ENCODE data around the gene EBLN1.
"Not testable (repeated sequence)": the region's sequence is repeated elsewhere in the genome, so short reads cannot be mapped to it uniquely, and the experiment has no call there.

Gene EBLN1

DNA sequence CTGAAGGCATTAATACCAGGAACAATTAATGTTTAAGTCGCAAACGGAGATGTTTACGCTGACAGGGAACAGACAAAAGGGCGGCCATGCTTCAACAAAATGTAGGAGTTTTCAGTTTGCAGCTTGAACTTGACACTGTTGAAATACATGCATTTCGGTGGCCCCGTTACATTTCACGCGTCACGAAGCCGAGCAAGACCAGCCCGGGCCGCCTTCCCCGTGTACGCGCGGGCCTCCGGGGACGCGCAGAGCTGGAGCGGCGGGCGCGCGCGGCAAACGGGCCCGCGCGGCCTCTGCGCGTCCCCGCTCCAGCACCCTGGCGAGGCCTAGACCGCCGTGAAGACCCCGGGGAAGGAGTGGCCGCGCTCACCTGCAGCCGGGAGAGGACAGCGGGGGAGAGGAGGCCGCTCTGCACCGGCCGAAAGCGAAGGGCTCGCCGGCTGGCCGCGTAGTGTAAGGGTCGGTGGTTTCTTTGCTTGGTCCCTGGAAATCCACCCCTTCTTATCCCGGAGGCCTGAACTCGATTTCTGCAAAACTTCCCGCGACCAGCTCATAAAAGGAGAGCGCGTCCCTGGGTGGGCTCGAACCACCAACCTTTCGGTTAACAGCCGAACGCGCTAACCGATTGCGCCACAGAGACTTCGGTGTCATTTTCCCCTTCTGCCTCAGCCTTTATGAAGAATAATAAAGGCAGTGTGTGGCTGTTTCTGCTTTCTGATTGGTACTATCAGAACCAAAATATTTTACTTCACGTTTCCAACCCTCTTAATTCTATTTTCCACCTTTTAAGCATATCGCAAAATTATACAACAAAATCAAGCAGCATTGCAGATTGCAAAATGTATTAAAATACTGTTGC, 11.4 kb upstream of the EBLN1 start:
- no peaks in the 10 kb centered on the region for H3K27me3 ChIP-seq (ENCODE audit: control insufficient read depth, insufficient read depth, low read length, poor library complexity, severe bottlenecking)
- no peaks in the 10 kb centered on the region for H3K9me3 ChIP-seq (ENCODE audit: control insufficient read depth, low read length)
- WGBS, 2 experiments, result 1% methylated on average over 65 of the region's 65 CpGs
- peak overlapping the region; percentile 68 for H3K27ac ChIP-seq (ENCODE audit: insufficient read depth, low read depth, low read length, poor library complexity, severe bottlenecking)
- H3K4me1 ChIP-seq (ENCODE audit: control insufficient read depth, insufficient read depth, low read length), result no peaks in the 10 kb centered on the region
- H3K4me3 ChIP-seq (ENCODE audit: insufficient read depth, low read depth, low read length), result peak overlapping the region; percentile 74
- H3K36me3 ChIP-seq (ENCODE audit: control insufficient read depth, insufficient read depth, low read length), result no peaks in the 10 kb centered on the region

DNA sequence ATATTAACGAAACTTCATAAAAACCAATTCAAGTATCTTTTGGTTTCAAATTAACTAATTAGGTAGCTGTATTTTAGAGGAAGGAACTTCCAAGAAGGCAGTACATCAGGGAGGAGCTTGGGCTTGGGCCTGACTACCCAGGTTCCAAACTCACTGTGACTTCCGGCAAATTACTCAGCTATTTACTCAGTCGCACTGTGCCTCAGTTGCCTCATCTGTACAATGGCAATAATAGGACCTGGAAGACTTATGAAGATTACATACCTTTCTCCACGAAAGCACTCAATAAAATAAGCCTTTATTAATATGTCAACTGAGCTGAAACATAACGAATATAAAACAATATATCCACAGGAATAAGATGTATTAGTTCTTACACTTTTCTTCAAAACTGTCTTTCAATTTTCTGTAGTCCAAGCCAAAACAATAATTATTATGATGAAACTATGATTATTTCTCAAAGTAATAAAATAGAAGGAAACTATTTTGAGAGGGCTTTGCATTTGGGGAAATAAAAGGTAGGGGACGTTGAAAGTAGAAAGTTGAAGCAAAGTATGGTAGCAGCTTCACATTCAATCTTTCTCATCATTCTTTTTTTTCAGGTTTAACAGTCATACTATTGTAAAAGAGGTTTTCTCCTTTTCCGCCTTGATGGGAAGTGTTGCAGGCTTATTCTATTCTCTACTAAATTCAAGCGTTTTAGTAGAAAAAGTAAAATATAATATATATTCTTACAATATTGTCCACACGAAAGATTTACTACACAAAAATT, 10.5 kb upstream of the EBLN1 start:
- Histone ChIP-seq H3K4me3 (ENCODE audit: insufficient read depth, low read depth, low read length) (peak overlapping the region; percentile 74), H3K4me1 (ENCODE audit: control insufficient read depth, insufficient read depth, low read length) (no peaks in the 10 kb centered on the region), H3K27me3 (ENCODE audit: control insufficient read depth, insufficient read depth, low read length, poor library complexity, severe bottlenecking) (no peaks in the 10 kb centered on the region), H3K36me3 (ENCODE audit: control insufficient read depth, insufficient read depth, low read length) (no peaks in the 10 kb centered on the region), H3K9me3 (ENCODE audit: control insufficient read depth, low read length) (no peaks in the 10 kb centered on the region), H3K27ac (ENCODE audit: insufficient read depth, low read depth, low read length, poor library complexity, severe bottlenecking) (no peak overlapping the region)
- WGBS, 2 experiments, result 79 to 92% methylated on average over 4 to 5 of the region's 9 CpGs

GRCh38 chr10:22226599-22226998, 8.8 kb upstream of the EBLN1 start:
- no peak overlapping the region for H3K27ac ChIP-seq (ENCODE audit: insufficient read depth, low read depth, low read length, poor library complexity, severe bottlenecking)
- no peak overlapping the region for H3K4me3 ChIP-seq (ENCODE audit: insufficient read depth, low read depth, low read length)
- 93 to 100% methylated on average over 2 of the region's 2 CpGs for WGBS, 2 experiments
- no peaks in the 10 kb centered on the region for H3K36me3 ChIP-seq (ENCODE audit: control insufficient read depth, insufficient read depth, low read length)
- H3K27me3 ChIP-seq (ENCODE audit: control insufficient read depth, insufficient read depth, low read length, poor library complexity, severe bottlenecking), result no peaks in the 10 kb centered on the region
- no peaks in the 10 kb centered on the region for H3K9me3 ChIP-seq (ENCODE audit: control insufficient read depth, low read length)
- no peaks in the 10 kb centered on the region for H3K4me1 ChIP-seq (ENCODE audit: control insufficient read depth, insufficient read depth, low read length)

GRCh38 chr10:22222236-22223190, 4.7 kb upstream of the EBLN1 start:
- H3K36me3 ChIP-seq (ENCODE audit: control insufficient read depth, insufficient read depth, low read length), result no peaks in the 10 kb centered on the region
- WGBS, 2 experiments, result 92 to 98% methylated on average over 3 to 4 of the region's 5 CpGs
- no peaks in the 10 kb centered on the region for H3K27me3 ChIP-seq (ENCODE audit: control insufficient read depth, insufficient read depth, low read length, poor library complexity, severe bottlenecking)
- H3K27ac ChIP-seq (ENCODE audit: insufficient read depth, low read depth, low read length, poor library complexity, severe bottlenecking), result no peak overlapping the region
- no peaks in the 10 kb centered on the region for H3K4me1 ChIP-seq (ENCODE audit: control insufficient read depth, insufficient read depth, low read length)
- H3K9me3 ChIP-seq (ENCODE audit: control insufficient read depth, low read length), result no peaks in the 10 kb centered on the region
- H3K4me3 ChIP-seq (ENCODE audit: insufficient read depth, low read depth, low read length), result no peak overlapping the region

DNA sequence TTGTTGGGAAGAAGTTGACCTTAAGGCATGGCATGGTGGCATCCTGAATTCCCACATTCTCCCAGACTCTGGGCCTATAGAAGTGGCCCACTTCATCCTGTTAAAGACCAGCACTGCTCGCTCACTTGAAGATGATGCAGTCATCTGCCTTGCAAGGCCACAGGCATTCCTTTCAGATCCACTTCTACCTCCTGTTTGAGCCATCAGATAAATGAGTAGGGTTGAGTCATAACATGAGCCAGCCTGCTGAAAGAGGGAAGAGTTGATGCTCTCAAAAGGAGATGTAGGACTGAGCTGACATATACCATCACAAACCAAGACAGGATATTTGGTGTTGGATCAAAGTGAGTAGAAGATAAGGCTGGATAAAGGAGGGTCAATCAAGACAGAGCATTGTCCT, 1.5 kb upstream of the EBLN1 start:
- Histone ChIP-seq H3K27me3 (ENCODE audit: control insufficient read depth, insufficient read depth, low read length, poor library complexity, severe bottlenecking) (no peaks in the 10 kb centered on the region), H3K4me3 (ENCODE audit: insufficient read depth, low read depth, low read length) (no peak overlapping the region), H3K9me3 (ENCODE audit: control insufficient read depth, low read length) (no peaks in the 10 kb centered on the region), H3K36me3 (ENCODE audit: control insufficient read depth, insufficient read depth, low read length) (no peaks in the 10 kb centered on the region), H3K4me1 (ENCODE audit: control insufficient read depth, insufficient read depth, low read length) (no peaks in the 10 kb centered on the region), H3K27ac (ENCODE audit: insufficient read depth, low read depth, low read length, poor library complexity, severe bottlenecking) (no peak overlapping the region)
- WGBS, 2 experiments, result 94% methylated on average over 1 of the region's 1 CpG

DNA sequence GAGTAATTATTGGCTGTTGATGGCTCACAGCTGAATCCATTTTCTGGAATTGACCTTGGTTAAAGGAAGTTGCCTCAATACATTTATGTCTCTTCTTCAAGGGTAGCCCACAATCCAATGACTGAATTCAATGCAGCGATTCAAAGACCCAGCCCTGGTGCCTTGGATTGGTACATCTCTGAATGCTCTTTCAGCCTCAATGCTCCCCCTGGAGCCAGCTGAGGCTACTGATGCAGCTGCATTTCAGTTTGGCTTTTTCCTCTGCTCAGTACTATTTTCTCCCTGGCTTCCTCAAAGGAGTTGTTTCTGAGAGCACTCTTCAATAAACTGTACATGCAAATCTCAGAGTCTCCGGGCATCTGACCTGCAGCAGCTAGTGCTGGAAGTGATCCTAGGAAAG, 633 bp upstream of the EBLN1 start:
- WGBS, 2 experiments, result 82 to 93% methylated on average over 2 of the region's 2 CpGs
- H3K27ac ChIP-seq (ENCODE audit: insufficient read depth, low read depth, low read length, poor library complexity, severe bottlenecking), result no peak overlapping the region
- no peaks in the 10 kb centered on the region for H3K9me3 ChIP-seq (ENCODE audit: control insufficient read depth, low read length)
- H3K4me1 ChIP-seq (ENCODE audit: control insufficient read depth, insufficient read depth, low read length), result no peaks in the 10 kb centered on the region
- H3K36me3 ChIP-seq (ENCODE audit: control insufficient read depth, insufficient read depth, low read length), result no peaks in the 10 kb centered on the region
- no peaks in the 10 kb centered on the region for H3K27me3 ChIP-seq (ENCODE audit: control insufficient read depth, insufficient read depth, low read length, poor library complexity, severe bottlenecking)
- no peak overlapping the region for H3K4me3 ChIP-seq (ENCODE audit: insufficient read depth, low read depth, low read length)

DNA sequence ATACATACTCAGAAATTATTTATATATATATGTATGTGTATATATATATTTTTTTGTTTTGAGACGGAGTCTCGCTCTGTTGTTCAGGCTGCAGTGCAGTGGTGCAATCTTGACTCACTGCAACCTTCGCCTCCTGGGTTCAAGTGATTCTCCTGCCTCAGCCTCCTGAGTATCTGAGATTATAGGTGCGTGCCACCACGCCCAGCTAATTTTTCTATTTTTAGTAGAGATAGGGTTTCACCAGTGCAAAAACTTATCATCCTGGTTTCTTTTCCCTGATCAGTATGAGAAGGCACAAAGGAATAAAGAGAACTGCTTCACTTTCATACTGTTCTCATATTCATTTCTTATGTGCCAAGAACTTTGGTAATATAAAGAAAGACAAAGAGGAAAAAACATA, 731 bp downstream of the EBLN1 start:
- not testable (repeated sequence) for H3K27ac ChIP-seq (ENCODE audit: insufficient read depth, low read depth, low read length, poor library complexity, severe bottlenecking); H3K4me1 ChIP-seq (ENCODE audit: control insufficient read depth, insufficient read depth, low read length); H3K4me3 ChIP-seq (ENCODE audit: insufficient read depth, low read depth, low read length); H3K27me3 ChIP-seq (ENCODE audit: control insufficient read depth, insufficient read depth, low read length, poor library complexity, severe bottlenecking); H3K9me3 ChIP-seq (ENCODE audit: control insufficient read depth, low read length); H3K36me3 ChIP-seq (ENCODE audit: control insufficient read depth, insufficient read depth, low read length)
- WGBS, 2 experiments, result 97 to 98% methylated on average over 5 of the region's 5 CpGs

- Histone ChIP-seq H3K27me3 (ENCODE audit: control insufficient read depth, insufficient read depth, low read length, poor library complexity, severe bottlenecking) (no peaks in the 10 kb centered on the region), H3K4me3 (ENCODE audit: insufficient read depth, low read depth, low read length) (no peak overlapping the region)
- WGBS, 2 experiments, result 92% methylated on average over 5 of the region's 5 CpGs
Measured at GRCh38 chr10:22210267-22210666, 7.5 kb downstream of the EBLN1 start.

DNA sequence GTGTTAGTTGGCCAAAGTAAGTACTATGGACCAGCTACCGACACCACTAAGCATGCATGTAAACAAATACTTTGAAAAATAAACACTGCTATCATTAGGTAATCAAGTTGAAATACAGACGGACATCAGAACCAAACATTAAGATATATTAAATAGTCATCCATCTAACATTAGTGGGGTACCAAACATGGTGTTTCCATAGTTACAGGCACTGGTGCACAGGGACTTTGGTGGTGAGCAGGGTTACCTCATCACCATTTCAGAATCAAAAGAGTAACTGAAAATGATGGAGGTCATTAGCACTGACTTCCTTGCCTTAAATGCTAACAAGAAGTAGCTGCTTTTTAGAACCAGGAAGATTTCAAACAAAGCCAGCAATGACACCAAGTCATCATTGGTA, 23.9 kb downstream of the EBLN1 start:
- Histone ChIP-seq H3K36me3 (ENCODE audit: control insufficient read depth, insufficient read depth, low read length) (no peaks in the 10 kb centered on the region), H3K27me3 (ENCODE audit: control insufficient read depth, insufficient read depth, low read length, poor library complexity, severe bottlenecking) (no peaks in the 10 kb centered on the region), H3K9me3 (ENCODE audit: control insufficient read depth, low read length) (no peaks in the 10 kb centered on the region), H3K4me3 (ENCODE audit: insufficient read depth, low read depth, low read length) (no peak overlapping the region), H3K4me1 (ENCODE audit: control insufficient read depth, insufficient read depth, low read length) (no peaks in the 10 kb centered on the region), H3K27ac (ENCODE audit: insufficient read depth, low read depth, low read length, poor library complexity, severe bottlenecking) (no peak overlapping the region)
- WGBS, 2 experiments, result 87 to 89% methylated on average over 2 of the region's 2 CpGs

More at GRCh38 chr10:22210267-22210666, 7.5 kb downstream of the EBLN1 start:
- Histone ChIP-seq H3K27ac (ENCODE audit: insufficient read depth, low read depth, low read length, poor library complexity, severe bottlenecking) (no peak overlapping the region), H3K36me3 (ENCODE audit: control insufficient read depth, insufficient read depth, low read length) (no peaks in the 10 kb centered on the region), H3K4me1 (ENCODE audit: control insufficient read depth, insufficient read depth, low read length) (no peaks in the 10 kb centered on the region), H3K9me3 (ENCODE audit: control insufficient read depth, low read length) (no peaks in the 10 kb centered on the region)

All from ectodermal cell (in vitro differentiated cells).